Measurements from ENCODE around the gene GNPDA2.
A peak's percentile ranks its signal among the peaks of the same experiment; 100 is the strongest.

Gene GNPDA2

DNA sequence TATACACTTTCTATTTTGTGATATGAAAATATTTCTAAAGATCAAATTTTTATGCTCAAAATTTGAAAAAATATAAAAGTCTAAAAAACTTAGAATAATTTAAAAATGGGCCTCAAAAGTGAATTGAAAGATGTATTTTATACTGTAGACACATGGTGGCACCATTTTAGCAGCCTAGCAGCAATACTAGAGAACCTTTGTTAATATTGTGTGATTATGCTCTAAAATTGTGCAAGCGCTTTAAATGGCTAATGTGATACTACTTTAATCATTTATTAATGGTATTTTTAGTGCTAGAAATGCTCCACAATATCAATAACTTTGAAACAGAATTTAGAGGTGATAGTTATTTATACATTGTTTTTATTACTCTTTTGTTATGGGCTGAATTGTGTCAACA is 51.9 kb downstream of the GNPDA2 start:
- no peak for DNase-seq (ENCODE audit: low read depth)
- H3K4me3 ChIP-seq (ENCODE audit: control insufficient read depth, low read depth, low read length) = no peak overlapping the region
- TF ChIP-seq, protein P1, sequence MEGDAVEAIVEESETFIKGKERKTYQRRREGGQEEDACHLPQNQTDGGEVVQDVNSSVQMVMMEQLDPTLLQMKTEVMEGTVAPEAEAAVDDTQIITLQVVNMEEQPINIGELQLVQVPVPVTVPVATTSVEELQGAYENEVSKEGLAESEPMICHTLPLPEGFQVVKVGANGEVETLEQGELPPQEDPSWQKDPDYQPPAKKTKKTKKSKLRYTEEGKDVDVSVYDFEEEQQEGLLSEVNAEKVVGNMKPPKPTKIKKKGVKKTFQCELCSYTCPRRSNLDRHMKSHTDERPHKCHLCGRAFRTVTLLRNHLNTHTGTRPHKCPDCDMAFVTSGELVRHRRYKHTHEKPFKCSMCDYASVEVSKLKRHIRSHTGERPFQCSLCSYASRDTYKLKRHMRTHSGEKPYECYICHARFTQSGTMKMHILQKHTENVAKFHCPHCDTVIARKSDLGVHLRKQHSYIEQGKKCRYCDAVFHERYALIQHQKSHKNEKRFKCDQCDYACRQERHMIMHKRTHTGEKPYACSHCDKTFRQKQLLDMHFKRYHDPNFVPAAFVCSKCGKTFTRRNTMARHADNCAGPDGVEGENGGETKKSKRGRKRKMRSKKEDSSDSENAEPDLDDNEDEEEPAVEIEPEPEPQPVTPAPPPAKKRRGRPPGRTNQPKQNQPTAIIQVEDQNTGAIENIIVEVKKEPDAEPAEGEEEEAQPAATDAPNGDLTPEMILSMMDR (conservative IDR thresholded peaks at IDR 0.05; ENCODE audit: control insufficient read depth, insufficient read depth, low read depth, low read length) = peak; percentile 2

DNA sequence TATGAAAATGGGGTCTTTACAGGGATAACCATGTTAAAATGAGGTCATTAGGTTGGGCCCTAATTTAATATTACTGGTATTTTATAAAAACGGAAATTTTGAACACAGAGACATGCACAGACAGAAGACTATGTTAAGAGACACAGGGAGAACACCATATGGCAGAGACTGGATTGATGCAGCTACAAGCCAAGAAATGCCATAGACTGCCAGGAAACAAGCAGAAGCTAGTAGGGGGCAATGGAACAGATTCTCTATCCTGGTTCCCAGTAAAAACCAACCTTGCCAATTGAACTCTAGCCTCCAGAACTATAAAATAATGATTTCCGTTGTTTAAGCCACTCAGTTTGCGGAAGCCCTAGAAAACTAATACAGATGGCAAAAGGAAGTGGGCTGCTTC is 54.7 kb downstream of the GNPDA2 start:
- TF ChIP-seq, protein P1 (conservative IDR thresholded peaks at IDR 0.05; ENCODE audit: control insufficient read depth, insufficient read depth, low read depth, low read length) = no peak
- no peak overlapping the region for H3K4me3 ChIP-seq (ENCODE audit: control insufficient read depth, low read depth, low read length)
- DNase-seq (ENCODE audit: low read depth) = no peak

DNA sequence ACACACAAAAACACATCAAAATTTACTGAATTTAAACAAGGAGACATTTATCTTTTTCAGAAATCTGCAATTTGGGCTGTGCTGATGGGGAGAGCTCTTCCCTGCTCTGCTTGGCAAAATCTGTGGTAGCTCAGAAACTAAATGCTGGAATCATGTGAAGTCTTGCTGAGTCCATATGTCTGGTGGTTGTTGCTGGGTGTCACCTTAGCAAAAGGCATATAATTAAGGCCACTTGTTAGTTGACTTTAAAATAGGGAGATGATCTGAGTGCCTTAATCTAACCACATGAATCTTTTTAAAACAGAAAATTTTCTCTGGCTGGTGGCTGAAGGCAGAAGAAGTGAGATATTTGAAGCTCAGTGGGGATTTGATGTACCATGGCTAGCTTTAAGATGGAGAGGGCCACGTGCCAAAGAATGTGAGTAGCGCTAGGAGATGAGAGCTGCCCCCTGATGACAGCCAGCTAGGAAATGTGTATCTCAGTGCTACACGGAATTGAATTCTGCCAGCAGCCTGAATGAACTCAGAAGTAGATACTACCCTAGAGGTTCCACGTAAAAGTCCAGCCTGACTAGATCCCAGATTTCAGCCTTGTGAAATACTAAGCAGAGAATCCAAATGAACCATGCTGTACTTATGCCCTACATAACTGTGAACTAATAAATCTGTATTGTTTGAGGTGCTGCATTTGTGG is 55.7 kb downstream of the GNPDA2 start:
- TF ChIP-seq, protein P1 (conservative IDR thresholded peaks at IDR 0.05; ENCODE audit: control insufficient read depth, insufficient read depth, low read depth, low read length) = no peak
- no peak for DNase-seq (ENCODE audit: low read depth)
- H3K4me3 ChIP-seq (ENCODE audit: control insufficient read depth, low read depth, low read length) = no peak overlapping the region

DNA sequence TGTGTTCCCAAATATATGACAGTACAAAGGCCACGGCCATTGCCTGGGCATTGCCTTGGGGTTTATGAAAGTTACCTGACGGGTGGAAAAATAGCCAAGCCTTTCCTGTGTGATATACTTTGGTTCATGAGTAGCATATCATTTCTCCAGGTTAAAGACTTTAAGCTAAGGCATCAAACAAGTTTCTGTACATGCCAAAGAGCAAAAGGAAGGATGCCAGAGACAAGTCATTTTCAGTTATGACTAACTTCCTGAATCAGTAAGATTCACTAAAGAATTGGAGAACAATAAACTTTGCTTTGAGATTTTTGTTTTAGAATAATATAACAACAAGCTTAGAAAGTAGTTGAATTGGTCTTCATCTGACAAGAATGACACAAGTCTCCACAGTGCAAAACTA is 57.8 kb downstream of the GNPDA2 start:
- DNase-seq (ENCODE audit: low read depth) = peak; percentile 4
- H3K4me3 ChIP-seq (ENCODE audit: control insufficient read depth, low read depth, low read length) = no peak overlapping the region

DNA sequence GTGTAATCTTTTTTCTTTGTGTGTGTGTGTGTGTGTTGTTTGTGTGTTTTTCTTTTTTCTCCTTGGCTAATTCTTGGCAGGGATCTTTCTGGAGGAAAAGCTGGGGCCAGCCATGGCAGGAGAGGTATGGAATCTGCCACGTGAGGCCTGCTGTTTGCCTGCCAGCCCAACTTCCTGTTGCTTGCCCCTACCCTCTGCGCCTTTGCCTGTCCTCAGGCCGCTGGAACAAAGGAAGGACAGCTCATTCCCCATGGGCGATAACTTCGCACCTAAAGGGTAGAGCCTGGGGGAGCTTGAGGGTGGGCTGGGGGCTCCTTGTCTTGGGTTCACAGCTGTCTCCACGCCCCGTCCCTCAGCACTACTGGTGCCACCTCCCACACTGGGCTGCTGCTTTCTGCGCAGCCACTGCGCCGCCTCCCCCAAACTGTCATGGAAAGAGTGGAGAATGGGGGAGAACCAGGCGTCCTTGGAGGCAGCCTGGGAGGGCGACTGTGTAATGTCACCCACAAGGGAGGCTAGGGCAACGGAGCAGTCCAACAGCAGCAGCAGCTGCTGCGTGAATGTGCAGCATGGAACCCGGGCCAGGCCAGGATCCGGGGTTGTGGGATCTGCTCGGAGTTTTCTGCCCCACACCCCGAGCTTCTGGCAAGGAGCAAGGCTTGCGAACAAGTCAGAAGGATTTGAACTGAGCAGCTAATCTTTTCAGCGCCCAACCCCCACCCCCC is 62.7 kb downstream of the GNPDA2 start:
- no peak overlapping the region for H3K4me3 ChIP-seq (ENCODE audit: control insufficient read depth, low read depth, low read length)
- no peak for DNase-seq (ENCODE audit: low read depth)
- TF ChIP-seq, protein P1 (conservative IDR thresholded peaks at IDR 0.05; ENCODE audit: control insufficient read depth, insufficient read depth, low read depth, low read length) = no peak

More for the DNA sequence above, 57.8 kb downstream of the GNPDA2 start:
- TF ChIP-seq, protein P1 (conservative IDR thresholded peaks at IDR 0.05; ENCODE audit: control insufficient read depth, insufficient read depth, low read depth, low read length) = no peak

DNA sequence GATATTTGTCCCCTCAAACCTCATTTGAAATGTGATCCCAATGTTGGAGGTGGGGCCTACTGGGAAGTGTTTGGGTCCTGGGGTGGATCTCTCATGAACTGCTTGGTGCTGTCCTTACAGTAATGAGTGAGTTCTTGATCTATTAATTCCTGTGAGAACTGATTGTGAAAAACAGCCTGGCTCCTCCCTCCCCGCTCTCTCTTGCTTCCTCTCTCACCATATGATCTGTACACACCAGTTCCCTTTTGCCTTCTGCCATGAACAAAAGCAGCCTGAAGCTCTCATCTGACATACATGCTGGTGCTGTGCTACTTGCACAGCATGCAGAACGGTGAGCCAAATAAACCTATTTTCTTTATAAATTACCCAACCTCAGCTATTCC is 63.7 kb downstream of the GNPDA2 start:
- TF ChIP-seq, protein P1 (conservative IDR thresholded peaks at IDR 0.05; ENCODE audit: control insufficient read depth, insufficient read depth, low read depth, low read length) = no peak

More for the DNA sequence above, 63.7 kb downstream of the GNPDA2 start:
- DNase-seq (ENCODE audit: low read depth) = no peak
- no peak overlapping the region for H3K4me3 ChIP-seq (ENCODE audit: control insufficient read depth, low read depth, low read length)

Data from fibroblast of mammary gland (primary cell).